Measurements from ENCODE around the gene ADAM10. TPM values are rescaled to one million over a fixed set of nuclear protein-coding genes. Genes with fewer than 3 reads are reported as not detected.
"Not testable (repeated sequence)": the region's sequence is repeated elsewhere in the genome, so short reads cannot be mapped to it uniquely, and the experiment has no call there.

The ADAM10 gene
- total RNA-seq, 1 donor from 2014 or later, result 50.1 TPM

DNA sequence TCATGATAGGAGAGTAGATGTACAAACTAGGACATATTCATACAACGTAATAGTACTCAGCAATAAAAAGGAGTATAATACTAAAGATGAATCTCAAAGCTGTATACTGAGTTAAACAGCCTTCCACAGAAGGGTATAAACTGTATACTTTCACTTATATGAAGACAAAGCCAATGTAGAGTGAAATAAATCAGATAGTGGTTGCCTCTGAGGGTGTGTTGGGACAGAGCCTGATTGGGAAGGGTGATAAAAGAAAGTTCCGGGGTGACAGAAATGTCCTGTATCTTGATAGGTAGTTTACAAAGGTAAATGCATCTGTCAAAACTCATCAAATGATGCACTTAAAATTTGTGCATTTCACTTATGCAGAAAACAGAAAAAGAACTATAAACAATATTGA lies 122.5 kb downstream of the ADAM10 start:
- Histone ChIP-seq H3K27me3 (ENCODE audit: control insufficient read depth in 3 of 3, insufficient read depth in 3 of 3, low read length in 3 of 3) (no peaks in the 10 kb centered on the region), H3K4me1 (ENCODE audit: control insufficient read depth in 3 of 3, insufficient read depth in 3 of 3, low read length in 3 of 3) (peaks cover 2 to 14% (median 10%) of the 10 kb centered on the region in 3 donors), H3K9ac (ENCODE audit: low read depth in 1 of 3, low read length in 3 of 3) (no peak overlapping the region), H3K36me3 (ENCODE audit: control insufficient read depth in 3 of 3, insufficient read depth in 3 of 3, low read length in 3 of 3) (peaks cover 0 to 14% (median 4%) of the 10 kb centered on the region in 3 donors), H3K9me3 (ENCODE audit: control insufficient read depth in 3 of 3, low read length in 3 of 3) (no peaks in the 10 kb centered on the region), H3K27ac (ENCODE audit: low read depth, low read length) (no peak overlapping the region), H3K4me3 (ENCODE audit: low read length in 3 of 3) (no peak overlapping the region)

DNA sequence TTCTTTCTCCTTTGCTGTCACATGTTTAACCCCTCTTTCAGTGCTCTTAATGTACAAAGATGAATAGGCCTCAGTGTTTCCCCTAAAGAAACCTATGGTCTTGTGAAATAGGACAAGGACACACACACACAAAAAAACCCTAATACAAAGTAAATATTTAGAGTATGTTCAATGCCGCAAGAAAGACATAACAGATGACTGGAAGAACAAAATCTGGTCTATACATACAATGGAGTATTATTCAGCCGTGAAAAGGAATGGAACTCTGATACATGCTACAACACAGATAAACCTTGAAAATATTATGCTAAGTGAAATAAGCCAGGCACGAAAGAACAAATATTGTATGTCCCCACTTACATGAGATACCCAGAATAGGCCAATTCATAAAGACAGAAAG lies 123.1 kb downstream of the ADAM10 start:
- Histone ChIP-seq H3K4me3 (ENCODE audit: low read length in 3 of 3) (no peak overlapping the region), H3K4me1 (ENCODE audit: control insufficient read depth in 3 of 3, insufficient read depth in 3 of 3, low read length in 3 of 3) (peaks cover 2 to 14% (median 10%) of the 10 kb centered on the region in 3 donors), H3K9ac (ENCODE audit: low read depth in 1 of 3, low read length in 3 of 3) (no peak overlapping the region), H3K27me3 (ENCODE audit: control insufficient read depth in 3 of 3, insufficient read depth in 3 of 3, low read length in 3 of 3) (no peaks in the 10 kb centered on the region), H3K27ac (ENCODE audit: low read depth, low read length) (no peak overlapping the region), H3K36me3 (ENCODE audit: control insufficient read depth in 3 of 3, insufficient read depth in 3 of 3, low read length in 3 of 3) (peaks cover 0 to 14% (median 4%) of the 10 kb centered on the region in 3 donors), H3K9me3 (ENCODE audit: control insufficient read depth in 3 of 3, low read length in 3 of 3) (no peaks in the 10 kb centered on the region)

GRCh38 chr15:58622877-58623276 lies 126.6 kb downstream of the ADAM10 start:
- peaks cover 0 to 14% (median 11%) of the 10 kb centered on the region in 3 donors for H3K36me3 ChIP-seq (ENCODE audit: control insufficient read depth in 3 of 3, insufficient read depth in 3 of 3, low read length in 3 of 3)
- H3K27ac ChIP-seq (ENCODE audit: low read depth, low read length), result no peak overlapping the region
- H3K4me1 ChIP-seq (ENCODE audit: control insufficient read depth in 3 of 3, insufficient read depth in 3 of 3, low read length in 3 of 3), result peaks cover 0 to 3% (median 0%) of the 10 kb centered on the region in 3 donors
- H3K9me3 ChIP-seq (ENCODE audit: control insufficient read depth in 3 of 3, low read length in 3 of 3), result no peaks in the 10 kb centered on the region
- H3K4me3 ChIP-seq (ENCODE audit: low read length in 3 of 3), result no peak overlapping the region
- H3K27me3 ChIP-seq (ENCODE audit: control insufficient read depth in 3 of 3, insufficient read depth in 3 of 3, low read length in 3 of 3), result no peaks in the 10 kb centered on the region
- H3K9ac ChIP-seq (ENCODE audit: low read depth in 1 of 3, low read length in 3 of 3), result no peak overlapping the region

- not testable (repeated sequence) for H3K9me3 ChIP-seq (ENCODE audit: control insufficient read depth in 3 of 3, low read length in 3 of 3); H3K36me3 ChIP-seq (ENCODE audit: control insufficient read depth in 3 of 3, insufficient read depth in 3 of 3, low read length in 3 of 3); H3K4me3 ChIP-seq (ENCODE audit: low read length in 3 of 3); H3K4me1 ChIP-seq (ENCODE audit: control insufficient read depth in 3 of 3, insufficient read depth in 3 of 3, low read length in 3 of 3); H3K27ac ChIP-seq (ENCODE audit: low read depth, low read length); H3K27me3 ChIP-seq (ENCODE audit: control insufficient read depth in 3 of 3, insufficient read depth in 3 of 3, low read length in 3 of 3); H3K9ac ChIP-seq (ENCODE audit: low read depth in 1 of 3, low read length in 3 of 3)
These were observed 129.2 kb downstream of the ADAM10 start for GRCh38 chr15:58620268-58620667.

- H3K9ac ChIP-seq (ENCODE audit: low read depth in 1 of 3, low read length in 3 of 3), result no peak overlapping the region
- H3K36me3 ChIP-seq (ENCODE audit: control insufficient read depth in 3 of 3, insufficient read depth in 3 of 3, low read length in 3 of 3), result peaks cover 0 to 15% (median 5%) of the 10 kb centered on the region in 3 donors
- peaks cover 0 to 3% (median 0%) of the 10 kb centered on the region in 3 donors for H3K9me3 ChIP-seq (ENCODE audit: control insufficient read depth in 3 of 3, low read length in 3 of 3)
- H3K4me1 ChIP-seq (ENCODE audit: control insufficient read depth in 3 of 3, insufficient read depth in 3 of 3, low read length in 3 of 3), result no peaks in the 10 kb centered on the region
- no peak overlapping the region for H3K27ac ChIP-seq (ENCODE audit: low read depth, low read length)
- H3K4me3 ChIP-seq (ENCODE audit: low read length in 3 of 3), result no peak overlapping the region
- no peaks in the 10 kb centered on the region for H3K27me3 ChIP-seq (ENCODE audit: control insufficient read depth in 3 of 3, insufficient read depth in 3 of 3, low read length in 3 of 3)
These were observed 133.3 kb downstream of the ADAM10 start for GRCh38 chr15:58616171-58616570.

DNA sequence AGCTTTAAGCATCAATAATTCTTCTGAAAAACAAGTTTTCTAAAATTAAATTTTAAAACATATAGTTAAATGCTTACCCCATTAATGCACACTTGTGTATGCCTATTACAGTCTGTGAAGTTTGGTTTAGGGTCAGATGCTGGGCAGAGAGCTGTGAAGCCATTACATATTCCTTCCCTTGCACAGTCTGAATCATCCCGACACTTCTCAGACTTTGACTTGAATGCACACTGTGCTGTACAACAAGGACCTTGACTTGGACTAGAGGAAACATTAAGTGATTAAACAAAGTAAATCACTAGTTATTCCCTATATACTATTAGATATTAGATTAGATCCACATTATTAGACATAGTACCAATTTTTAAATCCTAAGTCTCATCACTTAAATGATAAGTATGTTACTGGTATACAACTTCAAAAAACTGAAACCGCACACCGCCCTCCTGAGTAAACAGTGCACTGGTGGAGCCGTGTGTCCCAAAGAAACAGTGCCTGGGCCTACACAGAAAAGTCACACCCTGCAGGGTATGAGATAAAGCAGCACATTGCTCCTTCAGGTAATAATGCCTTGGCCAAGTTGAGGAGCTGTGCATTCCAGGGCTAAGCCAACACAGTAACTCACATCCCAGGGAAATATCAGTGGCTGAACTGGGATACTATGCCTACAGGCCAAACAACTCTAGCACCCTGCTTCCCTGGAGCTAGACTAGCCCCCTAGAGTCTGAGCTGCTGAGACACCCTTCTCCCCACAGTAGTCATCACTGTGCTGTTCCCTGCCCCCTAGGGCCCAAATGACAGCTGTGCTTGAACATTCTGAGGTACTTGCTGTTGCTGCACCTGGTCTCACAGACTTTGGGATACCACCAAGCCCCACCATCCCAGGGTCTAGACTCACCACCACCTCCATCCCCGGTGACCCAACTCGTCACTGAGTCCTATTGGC lies 137.5 kb downstream of the ADAM10 start:
- Histone ChIP-seq H3K36me3 (ENCODE audit: control insufficient read depth in 3 of 3, insufficient read depth in 3 of 3, low read length in 3 of 3) (peaks cover 5 to 16% (median 7%) of the 10 kb centered on the region in 3 donors), H3K9me3 (ENCODE audit: control insufficient read depth in 3 of 3, low read length in 3 of 3) (peaks cover 0 to 3% (median 0%) of the 10 kb centered on the region in 3 donors)

GRCh38 chr15:58608711-58609110 lies 140.8 kb downstream of the ADAM10 start:
- Histone ChIP-seq H3K4me3 (ENCODE audit: low read length in 3 of 3) (no peak overlapping the region), H3K9me3 (ENCODE audit: control insufficient read depth in 3 of 3, low read length in 3 of 3) (no peaks in the 10 kb centered on the region), H3K27ac (ENCODE audit: low read depth, low read length) (no peak overlapping the region), H3K4me1 (ENCODE audit: control insufficient read depth in 3 of 3, insufficient read depth in 3 of 3, low read length in 3 of 3) (no peaks in the 10 kb centered on the region), H3K9ac (ENCODE audit: low read depth in 1 of 3, low read length in 3 of 3) (no peak overlapping the region), H3K27me3 (ENCODE audit: control insufficient read depth in 3 of 3, insufficient read depth in 3 of 3, low read length in 3 of 3) (no peaks in the 10 kb centered on the region), H3K36me3 (ENCODE audit: control insufficient read depth in 3 of 3, insufficient read depth in 3 of 3, low read length in 3 of 3) (peaks cover 5 to 11% (median 10%) of the 10 kb centered on the region in 3 donors)

More for the DNA sequence above, 137.5 kb downstream of the ADAM10 start:
- H3K4me1 ChIP-seq (ENCODE audit: control insufficient read depth in 3 of 3, insufficient read depth in 3 of 3, low read length in 3 of 3), result no peaks in the 10 kb centered on the region
- H3K27me3 ChIP-seq (ENCODE audit: control insufficient read depth in 3 of 3, insufficient read depth in 3 of 3, low read length in 3 of 3), result no peaks in the 10 kb centered on the region
- H3K9ac ChIP-seq (ENCODE audit: low read depth in 1 of 3, low read length in 3 of 3), result no peak overlapping the region
- H3K27ac ChIP-seq (ENCODE audit: low read depth, low read length), result no peak overlapping the region
- H3K4me3 ChIP-seq (ENCODE audit: low read length in 3 of 3), result no peak overlapping the region

DNA sequence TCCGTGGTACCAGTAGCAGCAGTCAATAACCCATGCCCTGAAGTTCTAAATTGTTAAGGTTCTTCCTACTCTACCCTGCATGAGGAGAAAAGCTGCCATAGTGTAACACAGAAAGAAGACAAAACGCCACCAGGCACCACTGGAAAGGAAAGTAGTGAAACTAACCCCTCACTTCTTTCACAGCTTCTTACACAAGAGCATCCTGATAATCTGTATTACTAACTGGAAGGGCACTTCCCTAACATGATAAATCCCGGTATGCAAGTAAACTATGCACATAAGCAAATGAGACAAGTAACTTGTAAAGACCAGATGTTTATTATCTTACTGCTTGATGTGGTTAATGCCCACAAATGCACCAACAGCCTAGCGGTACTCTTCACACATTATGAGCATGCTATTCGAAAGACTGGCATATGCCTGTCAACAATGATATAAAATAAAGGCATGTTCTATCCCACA lies 141.3 kb downstream of the ADAM10 start:
- H3K9me3 ChIP-seq (ENCODE audit: control insufficient read depth in 3 of 3, low read length in 3 of 3), result no peaks in the 10 kb centered on the region
- H3K27me3 ChIP-seq (ENCODE audit: control insufficient read depth in 3 of 3, insufficient read depth in 3 of 3, low read length in 3 of 3), result no peaks in the 10 kb centered on the region
- H3K36me3 ChIP-seq (ENCODE audit: control insufficient read depth in 3 of 3, insufficient read depth in 3 of 3, low read length in 3 of 3), result peaks cover 5 to 14% (median 9%) of the 10 kb centered on the region in 3 donors
- no peaks in the 10 kb centered on the region for H3K4me1 ChIP-seq (ENCODE audit: control insufficient read depth in 3 of 3, insufficient read depth in 3 of 3, low read length in 3 of 3)
- H3K4me3 ChIP-seq (ENCODE audit: low read length in 3 of 3), result no peak overlapping the region
- no peak overlapping the region for H3K9ac ChIP-seq (ENCODE audit: low read depth in 1 of 3, low read length in 3 of 3)
- H3K27ac ChIP-seq (ENCODE audit: low read depth, low read length), result no peak overlapping the region

- no peak overlapping the region for H3K27ac ChIP-seq (ENCODE audit: low read depth, low read length)
- no peak overlapping the region for H3K4me3 ChIP-seq (ENCODE audit: low read length in 3 of 3)
- no peaks in the 10 kb centered on the region for H3K27me3 ChIP-seq (ENCODE audit: control insufficient read depth in 3 of 3, insufficient read depth in 3 of 3, low read length in 3 of 3)
- H3K9ac ChIP-seq (ENCODE audit: low read depth in 1 of 3, low read length in 3 of 3), result no peak overlapping the region
- peaks cover 0 to 15% (median 12%) of the 10 kb centered on the region in 3 donors for H3K36me3 ChIP-seq (ENCODE audit: control insufficient read depth in 3 of 3, insufficient read depth in 3 of 3, low read length in 3 of 3)
- no peaks in the 10 kb centered on the region for H3K9me3 ChIP-seq (ENCODE audit: control insufficient read depth in 3 of 3, low read length in 3 of 3)
- no peaks in the 10 kb centered on the region for H3K4me1 ChIP-seq (ENCODE audit: control insufficient read depth in 3 of 3, insufficient read depth in 3 of 3, low read length in 3 of 3)
These were observed 142.9 kb downstream of the ADAM10 start for GRCh38 chr15:58606577-58607080.

DNA sequence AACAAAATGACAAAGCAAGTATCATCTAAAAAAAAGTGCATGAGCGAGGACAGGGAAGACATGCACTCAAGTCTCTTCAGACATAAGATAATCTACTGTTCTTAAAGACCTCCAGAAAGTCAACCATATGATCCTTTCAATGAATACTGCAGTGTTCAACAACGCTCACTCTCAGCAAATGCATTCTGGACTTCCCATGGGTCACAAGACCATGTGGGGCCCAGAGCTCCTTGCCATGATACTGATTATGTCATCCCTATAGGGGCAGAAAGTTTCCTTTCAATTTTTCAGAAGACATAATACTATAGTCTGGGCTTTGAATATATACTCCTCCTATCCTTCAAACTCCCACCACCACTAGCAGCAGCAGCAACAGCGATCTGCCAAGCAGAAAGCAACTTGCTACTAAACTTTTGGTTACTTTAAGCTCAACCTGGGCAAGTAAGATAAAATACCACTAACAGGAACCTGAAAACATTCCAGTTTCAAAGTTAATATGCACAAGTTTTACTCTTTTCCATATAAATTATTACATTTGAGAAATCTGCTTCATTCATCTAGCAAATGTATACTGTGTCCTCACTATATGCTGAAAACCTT lies 143.5 kb downstream of the ADAM10 start:
- Histone ChIP-seq H3K4me3 (ENCODE audit: low read length in 3 of 3) (no peak overlapping the region), H3K27me3 (ENCODE audit: control insufficient read depth in 3 of 3, insufficient read depth in 3 of 3, low read length in 3 of 3) (no peaks in the 10 kb centered on the region), H3K9me3 (ENCODE audit: control insufficient read depth in 3 of 3, low read length in 3 of 3) (no peaks in the 10 kb centered on the region), H3K9ac (ENCODE audit: low read depth in 1 of 3, low read length in 3 of 3) (no peak overlapping the region), H3K27ac (ENCODE audit: low read depth, low read length) (no peak overlapping the region), H3K4me1 (ENCODE audit: control insufficient read depth in 3 of 3, insufficient read depth in 3 of 3, low read length in 3 of 3) (no peaks in the 10 kb centered on the region), H3K36me3 (ENCODE audit: control insufficient read depth in 3 of 3, insufficient read depth in 3 of 3, low read length in 3 of 3) (peaks cover 0 to 15% (median 12%) of the 10 kb centered on the region in 3 donors)
